Fibroblast of mammary gland (primary cell): ENCODE results near the gene WDR70.
"Not testable (repeated sequence)": the region's sequence is repeated elsewhere in the genome, so short reads cannot be mapped to it uniquely, and the experiment has no call there.

Source experiments
- DNase-seq: peaks from one replicate; pipeline ENCODE4 v3.0.0-alpha.2; 2010; ENCODE audit warnings: low read depth
- H3K4me3 ChIP-seq: 2 replicates; pipeline ENCODE4 v1.5.1; 2011; ENCODE audit warnings: low read depth, mild to moderate bottlenecking, low read length, moderate library complexity; ENCODE audit not compliant: control insufficient read depth
- TF ChIP-seq, protein P1 (sequence below): conservative IDR thresholded peaks from 2 replicates; pipeline ENCODE4 v1.5.1; 2011; ENCODE audit warnings: low read depth, low read length, inconsistent platforms; ENCODE audit not compliant: control insufficient read depth, insufficient read depth

The WDR70 gene

DNA sequence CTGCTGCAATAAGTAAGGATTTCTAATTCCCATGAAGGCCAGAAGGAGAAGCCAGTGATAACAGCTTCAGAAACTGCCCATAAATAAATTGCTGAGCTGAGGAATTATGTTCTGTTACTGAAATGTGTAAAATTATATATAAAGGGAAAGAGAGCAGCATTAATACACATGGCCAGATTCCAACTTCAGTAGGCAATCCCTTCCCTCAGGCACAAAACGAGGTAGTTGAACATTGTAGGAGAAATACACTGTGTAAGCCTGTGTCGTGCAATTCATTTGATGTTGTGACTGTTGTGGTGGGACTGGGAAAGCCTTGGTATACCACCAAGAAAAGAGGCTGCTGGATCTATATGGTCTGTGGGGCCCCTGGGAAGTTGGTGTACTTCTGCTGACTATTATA is 192.9 kb downstream of the WDR70 start:
- no peak for DNase-seq
- H3K4me3 ChIP-seq = no peak overlapping the region
- TF ChIP-seq, protein P1, sequence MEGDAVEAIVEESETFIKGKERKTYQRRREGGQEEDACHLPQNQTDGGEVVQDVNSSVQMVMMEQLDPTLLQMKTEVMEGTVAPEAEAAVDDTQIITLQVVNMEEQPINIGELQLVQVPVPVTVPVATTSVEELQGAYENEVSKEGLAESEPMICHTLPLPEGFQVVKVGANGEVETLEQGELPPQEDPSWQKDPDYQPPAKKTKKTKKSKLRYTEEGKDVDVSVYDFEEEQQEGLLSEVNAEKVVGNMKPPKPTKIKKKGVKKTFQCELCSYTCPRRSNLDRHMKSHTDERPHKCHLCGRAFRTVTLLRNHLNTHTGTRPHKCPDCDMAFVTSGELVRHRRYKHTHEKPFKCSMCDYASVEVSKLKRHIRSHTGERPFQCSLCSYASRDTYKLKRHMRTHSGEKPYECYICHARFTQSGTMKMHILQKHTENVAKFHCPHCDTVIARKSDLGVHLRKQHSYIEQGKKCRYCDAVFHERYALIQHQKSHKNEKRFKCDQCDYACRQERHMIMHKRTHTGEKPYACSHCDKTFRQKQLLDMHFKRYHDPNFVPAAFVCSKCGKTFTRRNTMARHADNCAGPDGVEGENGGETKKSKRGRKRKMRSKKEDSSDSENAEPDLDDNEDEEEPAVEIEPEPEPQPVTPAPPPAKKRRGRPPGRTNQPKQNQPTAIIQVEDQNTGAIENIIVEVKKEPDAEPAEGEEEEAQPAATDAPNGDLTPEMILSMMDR = no peak

DNA sequence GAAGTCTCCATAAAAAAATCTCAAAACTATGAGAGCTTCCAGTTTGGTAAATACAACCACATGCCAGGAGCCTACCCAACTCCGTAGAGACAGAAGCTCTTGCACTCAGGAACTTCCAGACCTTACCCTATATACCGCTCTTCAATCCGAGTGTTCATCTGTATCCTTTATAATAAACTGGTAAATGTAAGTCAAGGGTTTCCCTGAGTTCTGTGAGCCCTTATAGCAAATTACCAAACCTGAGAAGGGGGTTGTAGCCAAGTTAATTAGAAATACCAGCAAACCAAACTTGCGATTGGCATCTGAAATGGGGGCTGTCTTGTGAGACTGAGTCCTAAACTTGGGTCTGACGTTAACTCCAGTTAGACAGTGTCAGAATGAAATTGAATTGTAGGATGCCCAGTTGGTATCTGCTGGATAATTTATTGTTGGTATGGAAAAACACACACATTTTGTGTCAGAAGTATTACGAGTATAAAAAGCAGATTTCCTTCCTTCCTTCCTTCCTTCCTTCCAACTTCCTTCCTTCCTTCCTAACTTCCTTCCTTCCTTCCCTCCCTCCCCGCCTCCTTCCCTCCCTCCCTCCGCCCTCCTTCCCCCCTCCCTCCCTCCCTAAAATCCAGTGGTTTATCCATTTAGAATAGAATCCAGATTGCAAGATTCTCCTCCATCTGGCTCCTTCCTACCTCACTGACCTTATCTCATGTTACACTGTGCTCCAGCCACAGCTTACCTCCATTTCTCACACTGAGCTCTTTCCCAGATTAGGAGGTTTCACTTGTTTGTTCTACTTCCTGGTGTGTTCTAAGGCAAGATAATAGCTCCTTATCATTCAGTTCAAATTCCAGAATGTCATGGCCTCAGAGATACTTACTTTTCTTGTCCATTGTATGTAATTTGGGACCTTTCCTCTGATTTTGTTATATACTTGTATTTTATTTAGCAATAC is 196.7 kb downstream of the WDR70 start:
- H3K4me3 ChIP-seq = no peak overlapping the region
- TF ChIP-seq, protein P1 = no peak
- DNase-seq = no peak

DNA sequence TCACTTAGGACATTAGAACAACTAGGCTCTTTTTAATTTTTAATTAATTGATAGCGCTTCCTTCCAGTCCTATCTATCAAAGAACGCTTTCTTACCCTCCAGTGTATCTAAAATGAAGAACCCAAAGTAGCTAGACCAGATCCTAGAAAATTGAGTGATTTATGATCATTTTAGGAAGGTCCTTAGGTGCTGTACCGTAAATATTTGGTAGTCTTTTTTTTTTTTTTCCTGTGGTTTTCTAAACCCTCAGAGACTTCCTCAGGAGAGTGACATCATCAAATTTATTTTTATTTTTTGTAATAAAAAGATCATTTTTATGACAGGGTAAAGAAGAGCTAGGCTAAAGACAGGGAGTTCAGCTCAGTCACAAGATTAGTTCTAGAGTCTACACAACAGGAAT is 197.4 kb downstream of the WDR70 start:
- H3K4me3 ChIP-seq = no peak overlapping the region
- DNase-seq = no peak
- TF ChIP-seq, protein P1 = no peak

DNA sequence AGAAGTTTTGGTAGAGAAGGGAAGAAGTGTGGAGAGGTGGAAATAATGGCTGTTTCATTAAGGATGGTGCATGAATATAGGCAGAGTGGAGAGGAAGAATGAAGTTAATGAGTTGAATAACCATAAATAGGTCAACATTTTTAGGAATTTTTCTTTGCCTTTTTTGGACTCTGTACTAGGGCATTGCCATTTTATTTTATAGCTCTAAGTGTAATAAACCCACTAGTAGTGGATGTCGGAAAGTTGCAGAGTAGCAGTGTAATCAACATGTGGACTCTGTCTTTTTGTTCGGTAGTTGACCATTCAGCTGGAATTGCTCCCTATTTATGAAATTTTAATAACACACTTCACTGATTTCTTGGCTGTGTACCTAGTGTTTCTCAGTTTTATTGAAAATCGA is 199.1 kb downstream of the WDR70 start:
- TF ChIP-seq, protein P1 = no peak
- no peak overlapping the region for H3K4me3 ChIP-seq
- DNase-seq = no peak

DNA sequence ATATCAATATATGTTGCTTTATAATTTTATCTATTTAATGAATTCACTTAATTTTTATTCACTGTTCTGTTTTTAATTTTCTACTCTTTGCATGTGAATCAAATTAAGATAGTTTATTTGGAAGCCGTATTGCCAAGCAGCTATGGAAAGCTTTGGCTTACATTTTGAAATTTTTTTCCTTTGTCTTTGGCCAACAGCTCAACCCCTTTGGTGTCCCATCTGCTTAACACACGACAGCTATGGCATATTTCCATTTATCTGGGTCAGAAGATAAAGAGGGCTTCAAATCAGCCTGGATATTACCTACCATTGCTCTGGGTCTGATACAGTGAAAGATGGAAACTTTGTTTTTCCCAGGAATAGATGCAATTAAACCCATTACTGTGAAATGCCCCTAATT is 201.0 kb downstream of the WDR70 start:
- H3K4me3 ChIP-seq = no peak overlapping the region
- TF ChIP-seq, protein P1 = no peak
- DNase-seq = no peak

DNA sequence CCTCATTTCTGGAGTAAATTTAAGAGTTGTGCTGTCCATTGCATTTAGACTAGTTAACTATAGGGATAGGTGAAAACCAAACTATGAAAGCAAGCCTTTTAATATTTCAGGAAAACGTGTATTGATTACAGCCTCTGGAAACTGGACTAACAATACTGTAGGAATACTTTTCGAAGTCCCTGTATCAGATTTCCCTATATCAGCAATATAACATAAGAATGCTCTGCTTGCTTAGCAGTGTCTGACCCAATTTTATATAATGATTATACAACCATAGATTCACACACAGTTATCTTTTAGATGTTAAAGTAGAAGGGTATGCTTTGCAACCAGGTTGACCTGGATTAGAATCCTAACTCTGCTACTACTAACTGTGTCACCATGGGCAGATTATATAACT is 203.1 kb downstream of the WDR70 start:
- TF ChIP-seq, protein P1 = no peak
- DNase-seq = no peak

DNA sequence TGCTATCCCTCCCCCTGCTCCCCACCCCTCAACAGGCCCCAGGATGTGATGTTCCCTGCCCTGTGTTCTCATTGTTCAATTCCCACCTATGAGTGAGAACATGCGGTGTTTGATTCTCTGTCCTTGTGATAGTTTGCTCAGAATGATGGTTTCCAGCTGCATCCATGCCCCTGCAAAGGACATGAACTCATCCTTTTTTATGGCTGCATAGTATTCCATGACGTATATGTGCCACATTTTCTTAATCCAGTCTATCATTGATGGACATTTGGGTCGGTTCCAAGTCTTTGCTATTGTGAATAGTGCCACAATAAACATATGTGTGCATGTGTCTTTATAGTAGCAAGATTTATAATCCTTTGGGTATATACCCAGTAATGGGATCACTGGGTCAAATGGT is 214.2 kb downstream of the WDR70 start:
- not testable (repeated sequence) for DNase-seq, H3K4me3 ChIP-seq

More for the DNA sequence above, 203.1 kb downstream of the WDR70 start:
- no peak overlapping the region for H3K4me3 ChIP-seq

DNA sequence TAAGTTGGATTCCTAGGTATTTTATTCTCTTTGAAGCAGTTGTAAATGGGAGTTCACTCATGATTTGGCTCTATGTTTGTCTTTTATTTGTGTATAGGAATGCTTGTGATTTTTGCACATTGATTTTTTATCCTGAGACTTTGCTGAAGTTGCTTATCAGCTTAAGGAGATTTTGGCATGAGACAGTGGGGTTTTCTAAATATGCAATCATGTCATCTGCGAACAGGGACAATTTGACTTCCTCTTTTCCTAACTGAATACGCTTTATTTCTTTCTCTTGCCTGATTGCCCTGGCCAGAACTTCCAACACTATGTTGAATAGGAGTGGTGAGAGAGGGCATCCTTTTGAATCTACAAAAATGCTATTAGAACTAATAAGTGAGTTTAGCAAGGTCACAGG is 215.7 kb downstream of the WDR70 start:
- not testable (repeated sequence) for DNase-seq, H3K4me3 ChIP-seq
